Neural crest cell (in vitro differentiated cells): ENCODE data around the gene TRAPPC3L. TPM values are rescaled to one million over a fixed set of nuclear protein-coding genes. Genes with fewer than 3 reads are reported as not detected.

Experiments used
- DNase-seq: peaks from one replicate; pipeline ENCODE4 v3.0.0; 2021; ENCODE audit warnings: low read depth, mixed read lengths, low spot score
- H3K27ac Mint-ChIP-seq: one replicate; pipeline ENCODE4 v1.8.0; 2021; ENCODE audit warnings: mild to moderate bottlenecking, mixed read lengths; ENCODE audit not compliant: unreplicated experiment
- H3K27me3 Mint-ChIP-seq: 2 replicates; pipeline ENCODE4 v1.8.0; 2021; ENCODE audit warnings: low read depth, mild to moderate bottlenecking, mixed read lengths
- H3K36me3 Mint-ChIP-seq: 2 replicates; pipeline ENCODE4 v1.8.0; 2021; ENCODE audit warnings: low read depth, mild to moderate bottlenecking, mixed read lengths
- H3K4me1 Mint-ChIP-seq: 2 replicates; pipeline ENCODE4 v1.8.0; 2021; ENCODE audit warnings: mixed read lengths
- H3K4me3 Mint-ChIP-seq: one replicate; pipeline ENCODE4 v1.8.0; 2021; ENCODE audit warnings: mild to moderate bottlenecking, mixed read lengths
- H3K9me3 Mint-ChIP-seq: 2 replicates; pipeline ENCODE4 v1.8.0; 2021; ENCODE audit warnings: mixed read lengths
- long read RNA-seq: library from polyadenylated mRNA; unstranded; transcript quantifications from one replicate; pipeline ENCODE4 v2.0.0, GENCODE V29; 2020
- total RNA-seq: library from RNA; stranded (reverse); gene quantifications from 2 replicates; pipeline ENCODE4 v1.2.1, GENCODE V29; 2021
- TF ChIP-seq, protein P1 (sequence below): fragments of 200-600 bp; sonication (generic); conservative IDR thresholded peaks from 2 replicates; pipeline ENCODE4 v1.5.0; 2021; ENCODE audit warnings: antibody characterized with exemption, mild to moderate bottlenecking

TRAPPC3L gene
- total RNA-seq, result not detected in 2 replicates
- long read RNA-seq, result 0 reads

DNA sequence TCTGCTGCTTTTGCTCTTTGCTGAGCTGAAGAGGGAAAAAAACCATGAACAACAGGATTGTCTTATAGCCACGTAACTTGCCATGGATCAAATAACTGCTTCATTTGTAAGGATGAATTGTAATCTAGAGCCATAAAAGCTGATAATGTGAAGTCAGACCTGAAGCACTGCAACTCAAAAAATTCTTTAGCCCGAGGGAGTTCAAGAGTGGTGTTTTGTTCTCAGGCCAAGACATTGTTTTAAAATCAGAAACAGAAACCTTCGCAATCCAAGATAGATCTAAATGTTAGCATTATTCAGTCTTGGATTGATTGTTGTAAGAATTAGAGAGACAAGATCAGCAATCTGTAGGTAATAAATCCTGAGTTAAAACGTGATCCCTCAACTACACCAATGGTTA, at the start of gene TRAPPC3L:
Gene TRAPPC3L (minus strand): TSS at position 34 of the 400 bp plus-strand sequence. CDS start 170 bp downstream, outside the sequence.
- no peak within 1 kb of the TSS for H3K4me3 Mint-ChIP-seq
- H3K27ac Mint-ChIP-seq, result no peak within 1 kb of the TSS
- TF ChIP-seq, protein P1, sequence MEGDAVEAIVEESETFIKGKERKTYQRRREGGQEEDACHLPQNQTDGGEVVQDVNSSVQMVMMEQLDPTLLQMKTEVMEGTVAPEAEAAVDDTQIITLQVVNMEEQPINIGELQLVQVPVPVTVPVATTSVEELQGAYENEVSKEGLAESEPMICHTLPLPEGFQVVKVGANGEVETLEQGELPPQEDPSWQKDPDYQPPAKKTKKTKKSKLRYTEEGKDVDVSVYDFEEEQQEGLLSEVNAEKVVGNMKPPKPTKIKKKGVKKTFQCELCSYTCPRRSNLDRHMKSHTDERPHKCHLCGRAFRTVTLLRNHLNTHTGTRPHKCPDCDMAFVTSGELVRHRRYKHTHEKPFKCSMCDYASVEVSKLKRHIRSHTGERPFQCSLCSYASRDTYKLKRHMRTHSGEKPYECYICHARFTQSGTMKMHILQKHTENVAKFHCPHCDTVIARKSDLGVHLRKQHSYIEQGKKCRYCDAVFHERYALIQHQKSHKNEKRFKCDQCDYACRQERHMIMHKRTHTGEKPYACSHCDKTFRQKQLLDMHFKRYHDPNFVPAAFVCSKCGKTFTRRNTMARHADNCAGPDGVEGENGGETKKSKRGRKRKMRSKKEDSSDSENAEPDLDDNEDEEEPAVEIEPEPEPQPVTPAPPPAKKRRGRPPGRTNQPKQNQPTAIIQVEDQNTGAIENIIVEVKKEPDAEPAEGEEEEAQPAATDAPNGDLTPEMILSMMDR, result no peak
- H3K4me1 Mint-ChIP-seq, result peaks cover under 1% of the 10 kb centered on the region
- peaks cover 6% of the 10 kb centered on the region for H3K27me3 Mint-ChIP-seq
- no peaks in the 10 kb centered on the region for H3K36me3 Mint-ChIP-seq
- DNase-seq, result no peak
- H3K9me3 Mint-ChIP-seq, result no peaks in the 10 kb centered on the region

DNA sequence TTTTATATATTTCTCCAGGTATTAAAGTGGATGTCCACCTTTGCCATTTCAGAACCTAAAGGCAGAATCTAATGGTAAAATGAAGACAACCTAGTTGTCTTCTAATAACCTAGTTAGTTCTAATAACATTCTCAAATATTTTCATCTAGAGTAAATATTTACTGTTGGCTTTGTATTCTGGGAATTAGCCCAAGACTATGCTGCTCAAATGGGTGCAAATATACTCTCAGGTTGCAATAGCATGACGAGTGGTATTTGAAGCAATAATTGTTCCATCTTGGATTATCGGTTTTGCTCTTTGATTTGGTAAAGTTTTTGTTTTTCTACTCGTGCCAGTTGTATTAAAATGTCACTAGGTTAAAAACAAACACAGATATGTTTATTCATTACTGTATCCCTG, 49.8 kb upstream of the TRAPPC3L start:
- no peak overlapping the region for H3K4me3 Mint-ChIP-seq
- no peaks in the 10 kb centered on the region for H3K27me3 Mint-ChIP-seq
- DNase-seq, result no peak
- H3K27ac Mint-ChIP-seq, result no peak overlapping the region
- TF ChIP-seq, protein P1, result no peak
- H3K9me3 Mint-ChIP-seq, result no peaks in the 10 kb centered on the region
- H3K4me1 Mint-ChIP-seq, result no peaks in the 10 kb centered on the region
- peaks cover 17% of the 10 kb centered on the region for H3K36me3 Mint-ChIP-seq

GRCh38 chr6:116586738-116587137, 41.3 kb upstream of the TRAPPC3L start:
- Mint-ChIP-seq H3K36me3 (peaks cover 20% of the 10 kb centered on the region), H3K4me3 (no peak overlapping the region), H3K27me3 (no peaks in the 10 kb centered on the region), H3K27ac (no peak overlapping the region), H3K4me1 (no peaks in the 10 kb centered on the region), H3K9me3 (no peaks in the 10 kb centered on the region)
- no peak for DNase-seq
- TF ChIP-seq, protein P1, result no peak

- TF ChIP-seq, protein P1, result no peak
- Mint-ChIP-seq H3K4me1 (no peaks in the 10 kb centered on the region), H3K27me3 (no peaks in the 10 kb centered on the region), H3K27ac (no peak overlapping the region), H3K4me3 (no peak overlapping the region), H3K9me3 (no peaks in the 10 kb centered on the region), H3K36me3 (peaks cover 20% of the 10 kb centered on the region)
- DNase-seq, result no peak
Observed at GRCh38 chr6:116586276-116586675, 40.8 kb upstream of the TRAPPC3L start.

DNA sequence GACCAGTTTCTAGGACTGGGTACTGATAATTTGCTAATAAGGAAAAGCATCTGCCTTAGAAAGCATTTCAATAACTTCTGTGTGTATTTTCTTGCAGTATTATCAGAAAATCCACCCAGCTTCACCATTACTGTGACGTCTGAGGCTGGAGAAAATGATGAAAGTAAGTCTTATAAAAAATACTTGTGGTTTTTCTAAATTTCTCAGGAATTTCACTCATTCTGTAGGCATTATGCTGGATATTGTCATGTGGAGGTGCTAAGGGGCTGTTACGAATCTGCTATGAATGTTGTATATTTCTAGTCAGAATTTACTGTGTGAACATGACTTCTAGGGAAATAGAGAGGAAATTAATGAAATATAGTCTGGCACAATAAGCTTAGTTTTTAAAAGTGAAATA, 34.7 kb upstream of the TRAPPC3L start:
- no peak for DNase-seq
- no peak overlapping the region for H3K4me3 Mint-ChIP-seq
- H3K9me3 Mint-ChIP-seq, result no peaks in the 10 kb centered on the region
- peaks cover 9% of the 10 kb centered on the region for H3K36me3 Mint-ChIP-seq
- no peaks in the 10 kb centered on the region for H3K27me3 Mint-ChIP-seq
- TF ChIP-seq, protein P1, result no peak
- H3K27ac Mint-ChIP-seq, result no peak overlapping the region
- H3K4me1 Mint-ChIP-seq, result no peaks in the 10 kb centered on the region

DNA sequence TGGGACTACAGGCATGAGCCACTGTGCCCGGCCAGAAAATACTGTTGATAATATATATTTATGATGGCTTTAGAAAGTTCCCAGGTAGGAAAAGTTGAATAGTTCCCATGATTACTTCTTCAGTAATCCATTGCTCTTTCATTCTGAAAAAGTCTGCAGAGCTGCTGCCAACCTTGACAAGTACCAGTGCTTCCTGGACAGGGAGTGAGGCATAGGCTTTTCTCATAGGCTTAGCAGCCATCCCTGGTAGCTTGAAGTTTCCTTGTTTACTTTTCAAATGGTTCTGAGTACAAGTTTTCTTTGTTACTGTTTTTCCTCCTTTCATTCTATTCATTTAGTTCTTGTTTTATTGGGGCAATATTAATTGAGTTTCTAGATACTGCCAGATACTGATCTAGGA, 33.7 kb upstream of the TRAPPC3L start:
- DNase-seq, result no peak
- H3K36me3 Mint-ChIP-seq, result peaks cover 6% of the 10 kb centered on the region
- H3K27ac Mint-ChIP-seq, result no peak overlapping the region
- TF ChIP-seq, protein P1, result no peak
- no peaks in the 10 kb centered on the region for H3K27me3 Mint-ChIP-seq
- H3K4me3 Mint-ChIP-seq, result no peak overlapping the region
- peaks cover 1% of the 10 kb centered on the region for H3K4me1 Mint-ChIP-seq
- H3K9me3 Mint-ChIP-seq, result no peaks in the 10 kb centered on the region
